ENCODE results near the gene CCDC70.
"Not testable (repeated sequence)": the region's sequence is repeated elsewhere in the genome, so short reads cannot be mapped to it uniquely, and the experiment has no call there.

Gene CCDC70

GRCh38 chr13:51861723-51862300 is at the start of gene CCDC70:
Gene CCDC70 (plus strand): TSS chr13:51861969. CDS start chr13:51865412, 3,443 bp downstream.
- in situ Hi-C loops (cut with HindIII; ENCODE audit: low sequenced_read_pairs): no loop called here

- in situ Hi-C loops (cut with HindIII; ENCODE audit: low sequenced_read_pairs): no loop called here
These were observed 47.7 kb upstream of the CCDC70 start for GRCh38 chr13:51814071-51814470.

- in situ Hi-C loops (cut with HindIII; ENCODE audit: low sequenced_read_pairs): no loop called here
These were observed 46.7 kb upstream of the CCDC70 start for GRCh38 chr13:51814825-51815650.

GRCh38 chr13:51815848-51816247 is 45.9 kb upstream of the CCDC70 start:
- in situ Hi-C loops (cut with HindIII; ENCODE audit: low sequenced_read_pairs): no loop called here

GRCh38 chr13:51816604-51817249 is 45.0 kb upstream of the CCDC70 start:
- in situ Hi-C loops (cut with HindIII; ENCODE audit: low sequenced_read_pairs): no loop called here

GRCh38 chr13:51817717-51818116 is 44.1 kb upstream of the CCDC70 start:
- in situ Hi-C loops (cut with HindIII; ENCODE audit: low sequenced_read_pairs): no loop called here

GRCh38 chr13:51818276-51818675 is 43.5 kb upstream of the CCDC70 start:
- in situ Hi-C loops (cut with HindIII; ENCODE audit: low sequenced_read_pairs): no loop called here

GRCh38 chr13:51818781-51819511 is 42.8 kb upstream of the CCDC70 start:
- in situ Hi-C loops (cut with HindIII; ENCODE audit: low sequenced_read_pairs): no loop called here

- in situ Hi-C loops (cut with HindIII; ENCODE audit: low sequenced_read_pairs): no loop called here
These were observed 42.2 kb upstream of the CCDC70 start for GRCh38 chr13:51819544-51819943.

- in situ Hi-C loops (cut with HindIII; ENCODE audit: low sequenced_read_pairs): no loop called here
These were observed 41.7 kb upstream of the CCDC70 start for GRCh38 chr13:51820016-51820597.

GRCh38 chr13:51821606-51822005 is 40.2 kb upstream of the CCDC70 start:
- in situ Hi-C loops (cut with HindIII; ENCODE audit: low sequenced_read_pairs): no loop called here

GRCh38 chr13:51822106-51822815 is 39.5 kb upstream of the CCDC70 start:
- in situ Hi-C loops (cut with HindIII; ENCODE audit: low sequenced_read_pairs): no loop called here

- in situ Hi-C loops (cut with HindIII; ENCODE audit: low sequenced_read_pairs): no loop called here
These were observed 38.4 kb upstream of the CCDC70 start for GRCh38 chr13:51823359-51823758.

- in situ Hi-C loops (cut with HindIII; ENCODE audit: low sequenced_read_pairs): no loop called here
These were observed 37.9 kb upstream of the CCDC70 start for GRCh38 chr13:51823863-51824262.

- in situ Hi-C loops (cut with HindIII; ENCODE audit: low sequenced_read_pairs): not testable (repeated sequence)
These were observed 37.1 kb upstream of the CCDC70 start for GRCh38 chr13:51824712-51825111.

GRCh38 chr13:51825165-51825592 is 36.6 kb upstream of the CCDC70 start:
- in situ Hi-C loops (cut with HindIII; ENCODE audit: low sequenced_read_pairs): no loop called here

GRCh38 chr13:51825681-51826254 is 36.0 kb upstream of the CCDC70 start:
- in situ Hi-C loops (cut with HindIII; ENCODE audit: low sequenced_read_pairs): no loop called here

GRCh38 chr13:51826606-51827005 is 35.2 kb upstream of the CCDC70 start:
- in situ Hi-C loops (cut with HindIII; ENCODE audit: low sequenced_read_pairs): no loop called here

GRCh38 chr13:51827254-51827653 is 34.5 kb upstream of the CCDC70 start:
- in situ Hi-C loops (cut with HindIII; ENCODE audit: low sequenced_read_pairs): no loop called here

Data from DLD1 (cell line).